Measurements from ENCODE around the gene HENMT1.

HENMT1 gene

DNA sequence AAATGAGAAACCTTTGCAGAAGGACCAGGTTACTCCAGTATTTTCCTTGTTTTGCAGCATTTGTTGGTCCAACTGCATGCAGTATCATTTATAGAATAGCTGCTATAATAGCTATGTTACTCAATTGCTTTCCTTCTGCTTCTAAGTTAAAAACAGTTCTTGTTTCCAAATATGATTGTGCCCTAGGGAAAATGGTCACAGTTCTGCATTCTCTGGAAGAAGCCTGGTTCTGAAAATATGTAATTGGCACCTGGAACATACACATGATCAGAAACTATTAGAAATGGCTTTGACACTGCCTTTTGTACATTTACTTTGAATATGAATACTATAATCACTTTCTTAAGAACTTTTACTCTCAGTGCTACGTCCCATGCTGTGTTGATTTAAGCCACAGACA is 33.6 kb downstream of the HENMT1 start:
- no peak for DNase-seq (ENCODE audit: low spot score)

DNA sequence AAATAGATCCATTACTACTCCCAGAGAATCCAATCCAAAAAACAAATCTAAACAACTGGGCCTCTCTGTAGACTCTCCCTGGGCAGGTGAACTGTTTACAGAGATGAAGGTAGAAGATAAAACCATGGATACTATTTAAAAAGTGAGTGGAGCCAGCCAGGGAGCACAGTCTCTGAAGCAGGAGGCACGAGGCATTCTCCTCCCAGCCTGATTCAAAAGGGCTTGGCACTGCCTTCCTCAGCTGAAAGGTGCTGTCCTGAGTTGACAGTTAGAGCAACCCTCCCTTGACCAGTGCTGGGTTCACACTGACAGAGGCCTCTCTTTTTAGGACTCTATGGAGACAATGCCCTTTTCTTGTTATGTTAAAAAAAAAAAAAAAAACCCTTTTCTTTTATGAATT is 36.8 kb downstream of the HENMT1 start:
- no peak for DNase-seq (ENCODE audit: low spot score)

DNA sequence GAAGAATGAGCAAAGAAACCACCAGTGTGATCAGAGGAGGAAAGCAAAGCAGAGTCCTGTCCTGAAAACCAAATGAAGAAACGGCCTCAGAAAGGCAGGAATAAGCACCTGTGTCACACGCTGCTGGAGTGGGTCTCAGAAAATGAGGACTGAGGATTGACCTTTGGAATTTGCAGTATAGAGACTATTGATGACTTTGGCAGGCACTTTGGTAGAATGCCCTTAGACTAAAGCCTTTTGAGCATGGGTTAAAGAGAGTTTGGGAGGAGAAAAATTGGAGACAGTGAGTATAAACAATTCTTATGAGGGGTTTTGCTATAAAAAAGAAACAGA is 43.2 kb downstream of the HENMT1 start:
- DNase-seq (ENCODE audit: low spot score): no peak

DNA sequence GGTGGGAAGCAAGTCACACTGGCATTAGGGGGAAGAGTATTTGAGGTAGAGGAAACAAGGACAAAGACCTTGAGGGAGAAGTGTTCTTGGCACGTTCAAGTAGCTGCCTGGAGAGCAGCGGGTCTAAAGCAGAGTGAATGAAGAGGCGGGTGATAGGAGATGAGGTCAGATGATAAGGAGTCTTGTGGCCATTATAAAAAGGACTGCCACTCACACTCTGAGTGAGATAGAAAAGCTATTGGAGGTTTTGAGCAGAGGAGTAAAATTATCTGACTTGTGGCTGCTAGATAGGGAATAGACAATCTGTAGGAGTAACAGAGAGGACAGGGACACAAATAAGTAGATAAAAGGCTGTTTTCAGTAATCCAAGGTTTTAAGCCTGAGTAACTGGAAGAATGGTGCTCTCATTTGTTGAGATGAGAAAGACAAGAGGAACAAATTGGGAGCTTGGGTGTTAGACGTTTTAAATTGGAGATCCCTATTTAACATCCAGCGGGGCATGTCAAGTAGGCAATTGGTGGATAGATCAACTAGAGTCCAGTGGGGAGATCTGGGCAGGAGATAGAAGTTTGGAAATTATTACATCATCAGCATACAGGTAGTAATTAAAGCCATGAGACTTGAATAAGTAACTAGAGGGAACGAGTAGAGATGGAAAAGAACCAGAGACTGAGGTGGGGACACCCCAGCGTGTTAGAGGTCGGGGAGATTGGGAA is 43.7 kb downstream of the HENMT1 start:
- no peak for DNase-seq (ENCODE audit: low spot score)

DNA sequence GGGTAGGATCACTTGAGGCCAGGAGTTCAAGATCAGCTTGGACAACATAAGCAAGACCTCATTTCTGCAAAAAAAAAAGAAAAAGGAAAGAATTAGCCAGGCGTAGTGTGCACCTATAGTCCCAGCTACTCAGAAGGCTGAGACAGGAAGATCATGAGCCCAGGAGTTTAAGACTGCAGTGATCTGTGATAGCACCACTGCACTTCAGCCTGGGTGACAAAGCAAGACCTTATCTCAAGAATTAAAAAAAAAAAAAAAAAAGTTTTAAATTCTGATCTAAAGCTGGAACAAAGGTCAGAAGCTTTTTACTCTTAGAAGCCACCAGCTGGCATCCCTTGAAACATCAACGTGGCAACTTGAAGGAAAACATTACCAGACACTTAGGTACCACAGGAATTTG is 45.3 kb downstream of the HENMT1 start:
- DNase-seq (ENCODE audit: low spot score): no peak

DNA sequence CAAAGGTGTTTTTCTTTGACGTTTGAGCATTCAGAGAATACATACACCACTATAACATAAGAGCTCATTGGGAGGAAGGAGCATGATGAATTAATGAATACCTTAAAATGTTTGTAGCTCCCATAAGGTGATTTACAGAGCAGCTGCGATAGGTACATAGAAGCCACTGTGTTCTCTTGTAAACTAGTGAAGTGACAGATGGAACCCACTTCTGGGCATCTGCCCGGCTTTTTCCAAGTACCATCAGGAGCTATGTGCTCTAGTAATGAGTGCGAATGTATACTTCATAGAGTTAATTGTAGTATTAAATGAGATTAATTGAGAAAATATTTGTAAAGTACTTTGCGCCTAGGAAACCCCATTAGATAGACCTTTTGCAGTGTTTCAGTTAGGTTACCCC is 48.4 kb downstream of the HENMT1 start:
- DNase-seq (ENCODE audit: low spot score): no peak

DNA sequence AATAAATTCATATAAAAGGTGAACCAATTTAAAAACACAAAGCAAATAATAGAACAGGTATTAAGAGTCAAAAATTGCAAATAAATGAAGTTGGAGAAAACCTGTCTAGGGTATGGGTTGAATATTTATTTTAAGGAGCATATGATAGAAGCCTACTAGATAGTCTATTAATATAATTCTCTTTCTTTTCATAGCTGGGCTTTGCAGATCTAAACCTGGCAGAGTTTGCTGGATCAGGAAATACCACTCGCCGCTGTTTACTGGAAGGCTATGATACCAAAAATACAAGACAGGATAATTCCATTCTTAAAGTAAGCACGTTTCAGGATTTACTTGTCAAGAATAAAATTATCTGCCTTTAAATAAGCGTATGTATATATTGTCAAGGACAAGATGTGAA is 48.9 kb downstream of the HENMT1 start:
- DNase-seq (ENCODE audit: low spot score): no peak

DNA sequence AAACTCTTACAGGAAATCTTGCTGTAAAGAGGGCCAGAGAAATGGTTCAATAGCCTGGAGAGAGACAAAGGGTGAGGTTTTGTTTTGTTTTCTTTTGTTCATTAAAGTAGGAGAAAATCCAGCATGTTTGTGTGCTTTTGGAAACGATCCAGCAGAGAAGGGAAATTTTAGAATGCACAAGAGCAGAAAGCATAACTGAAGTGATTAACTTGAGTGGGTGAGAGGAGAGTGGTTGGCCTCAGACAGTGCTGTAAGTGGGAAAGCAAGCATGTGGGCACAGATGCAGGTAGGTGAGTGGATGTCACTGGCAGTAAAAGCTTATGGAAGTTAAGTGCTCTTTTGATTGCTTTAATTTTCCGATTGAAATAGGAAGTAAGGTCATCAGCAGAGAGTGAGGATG is 50.8 kb downstream of the HENMT1 start:
- no peak for DNase-seq (ENCODE audit: low spot score)

DNA sequence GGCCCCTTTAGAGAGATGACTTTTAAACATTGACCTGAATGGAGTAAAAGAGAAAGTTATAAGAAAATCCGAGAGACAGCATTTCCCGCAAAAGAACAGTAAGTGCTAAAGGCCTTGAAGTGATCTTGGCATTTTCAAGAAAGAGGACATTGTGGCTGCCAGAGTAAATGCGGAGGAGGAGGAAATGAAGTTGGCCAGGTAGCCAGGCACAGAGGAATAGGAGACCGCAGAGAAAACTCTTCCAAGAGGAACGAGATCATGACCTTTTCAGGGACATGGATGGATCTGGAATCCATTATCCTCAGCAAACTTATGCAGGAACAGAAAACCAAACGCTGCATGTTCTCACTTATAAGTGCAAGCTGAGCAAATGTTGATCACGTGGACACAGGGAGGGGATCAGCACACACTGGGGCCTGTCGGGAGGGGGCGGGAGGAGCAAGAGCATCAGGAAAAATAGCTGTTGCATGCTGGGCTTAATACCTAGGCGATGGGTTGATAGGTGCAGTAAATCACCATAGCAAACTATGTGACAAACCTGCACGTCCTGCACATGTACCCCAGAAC is 51.3 kb downstream of the HENMT1 start:
- DNase-seq (ENCODE audit: low spot score): no peak

DNA sequence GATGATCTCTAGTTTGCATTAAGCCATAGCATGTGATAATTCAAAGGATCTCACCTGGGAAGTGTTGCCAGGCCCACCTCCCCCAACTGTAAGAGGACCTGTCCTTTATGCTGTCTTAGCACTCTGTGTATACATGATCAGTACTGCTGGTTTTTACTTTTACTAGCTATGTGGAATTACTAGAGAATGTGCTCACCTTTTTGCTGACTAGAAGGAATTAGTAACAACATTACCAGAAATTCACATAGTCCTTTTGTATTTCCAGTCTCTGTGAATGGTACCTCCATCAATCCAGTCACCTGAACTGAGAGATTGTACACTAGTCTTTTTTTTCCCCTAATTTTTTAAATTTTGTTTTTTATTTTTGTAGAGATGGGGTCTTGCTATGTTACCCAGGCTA is 54.4 kb downstream of the HENMT1 start:
- no peak for DNase-seq (ENCODE audit: low spot score)

DNA sequence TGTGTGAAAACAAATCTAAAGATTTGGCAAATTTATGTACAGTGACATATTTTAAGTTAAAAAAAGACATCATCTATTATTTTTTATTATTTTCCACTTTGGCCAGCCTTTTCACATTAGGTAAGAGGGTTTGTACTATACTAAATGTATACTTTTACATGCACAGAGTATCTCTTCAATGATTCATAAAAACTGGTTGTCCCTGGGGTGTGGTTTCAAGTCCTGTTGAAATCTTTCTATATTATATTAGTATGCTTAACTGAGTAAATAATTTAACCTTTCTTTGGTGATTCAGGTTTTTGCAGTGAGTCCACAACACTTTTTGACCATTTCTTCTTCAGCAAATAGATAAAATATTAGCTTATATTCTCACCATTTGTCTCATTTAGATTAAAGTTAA is 55.3 kb downstream of the HENMT1 start:
- DNase-seq (ENCODE audit: low spot score): no peak

DNA sequence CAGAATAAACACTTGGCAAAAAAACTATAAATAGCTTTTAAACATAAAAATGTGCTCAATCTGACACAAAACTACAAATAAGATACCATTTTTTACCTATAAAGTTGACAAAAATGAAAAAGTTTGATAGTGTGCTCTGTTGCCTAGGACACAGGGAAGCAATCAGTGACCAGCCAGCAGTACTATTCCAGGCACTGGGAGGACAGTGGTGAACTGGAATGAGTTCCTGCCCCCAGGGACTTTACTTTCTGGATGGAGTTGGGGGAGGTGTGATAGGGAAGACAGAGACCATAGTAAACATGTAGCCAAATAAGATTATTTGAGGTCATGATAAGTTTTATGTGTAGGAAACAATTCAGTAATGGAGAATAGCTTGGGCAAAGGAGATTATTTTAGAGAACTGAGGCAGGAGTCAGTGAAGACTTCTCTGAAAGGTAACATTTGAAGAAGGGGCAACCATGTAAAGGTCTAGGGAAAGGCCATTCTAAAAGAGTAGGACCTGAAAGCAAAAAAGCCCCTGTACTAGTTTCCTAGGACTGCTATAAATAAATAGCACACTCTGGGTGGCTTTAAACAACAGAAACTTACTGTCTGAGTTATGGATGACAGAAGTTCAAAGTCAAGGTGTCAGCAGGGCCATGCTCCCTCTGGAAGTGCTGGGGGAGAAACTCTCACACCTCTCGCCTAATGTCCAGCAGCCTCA is 59.0 kb downstream of the HENMT1 start:
- no peak for DNase-seq (ENCODE audit: low spot score)

DNA sequence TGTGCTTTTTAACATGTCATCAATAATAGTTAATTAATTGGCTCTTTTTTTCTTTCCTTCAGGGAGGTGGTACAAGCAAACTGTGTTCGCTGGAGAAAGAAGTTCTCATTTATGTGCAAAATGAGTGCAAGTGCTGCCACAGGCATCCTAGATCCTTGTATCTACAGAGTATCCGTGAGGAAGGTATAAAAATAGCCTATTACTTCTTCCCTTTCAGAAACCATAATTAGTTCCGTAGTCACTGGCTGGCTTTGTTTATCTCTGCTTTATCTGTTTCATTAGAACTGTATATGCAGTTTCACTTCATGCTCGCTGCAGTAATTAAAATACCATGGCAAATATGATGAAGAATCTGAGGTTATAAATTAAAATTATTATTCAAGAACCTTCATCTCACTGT is 60.4 kb downstream of the HENMT1 start:
- no peak for DNase-seq (ENCODE audit: low spot score)

DNA sequence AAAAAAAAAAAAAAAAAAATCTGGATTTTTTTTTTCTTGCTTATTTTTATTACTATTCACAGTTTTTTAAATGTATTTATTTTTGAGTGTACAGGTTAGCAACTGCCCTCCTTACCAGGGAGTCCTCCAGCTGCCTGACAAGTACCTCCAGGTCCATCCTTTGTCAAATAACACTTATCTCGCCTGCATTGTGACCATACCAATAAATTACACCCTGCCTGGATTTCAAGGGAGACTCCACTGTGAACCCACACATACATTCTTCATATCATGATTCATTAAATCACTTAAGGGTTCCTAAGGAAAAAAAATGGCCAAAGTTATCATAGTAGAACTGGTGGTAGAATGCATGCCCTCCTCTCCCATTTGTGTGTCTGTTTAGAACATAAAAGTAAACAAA is 62.6 kb downstream of the HENMT1 start:
- no peak for DNase-seq (ENCODE audit: low spot score)

Measured in D341Med (cell line).